Right ventricle myocardium superior (tissue), 1 donor: Measurements from ENCODE around the gene ATXN1. TPM values are rescaled to one million over a fixed set of nuclear protein-coding genes. Genes with fewer than 3 reads are reported as not detected.

ENCODE experiments used
- ATAC-seq: fragments of 200-7000 bp; cut with Tn5 transposase; one replicate; pipeline ENCODE4 v1.9.1; 2020; ENCODE audit warnings: mild to moderate bottlenecking; ENCODE audit not compliant: poor library complexity
- DNase-seq: peaks from one replicate; pipeline ENCODE4 v3.0.0-alpha.2; 2020
- intact Hi-C: fragments of 100-400 bp; cut with DNase I; formaldehyde crosslinking; loops from one replicate; pipeline ENCODE4 v1.11.2; 2022
- total RNA-seq: library from RNA; stranded (reverse); fragmentation: NEBNext Ultra II Directional; extraction: Animal tissue kit (Norgen Biotek cat#: 25700); gene quantifications from one replicate; pipeline ENCODE4 v1.2.1, GENCODE V29; 2021
- donor health status: DM: no; HTN: yes; CAD: no; lungs with severe emphysema.

The ATXN1 gene
- total RNA-seq, 1 donor from 2014 or later: 36.1 TPM

DNA sequence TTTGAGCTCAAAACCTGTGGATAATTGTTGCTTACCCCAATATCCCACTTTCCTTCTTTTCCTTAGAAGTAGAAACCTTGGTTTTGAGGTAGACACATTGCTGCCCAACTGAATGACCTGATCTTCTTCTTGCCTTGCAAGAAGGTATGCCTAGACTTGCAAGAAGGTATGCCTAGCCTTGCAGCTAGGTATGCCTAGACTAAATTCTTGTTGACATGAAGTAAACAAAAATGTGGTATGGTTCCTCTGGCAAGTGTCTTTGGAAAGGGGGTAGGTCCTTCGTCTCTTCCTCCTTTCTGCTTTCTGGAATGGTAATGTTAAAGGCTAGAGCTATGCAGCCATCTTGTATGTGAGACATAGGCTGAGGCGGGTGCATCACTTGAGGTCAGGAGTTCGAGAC is 393.7 kb downstream of the ATXN1 start:
- ATAC-seq (no peak), DNase-seq (no peak)
- intact Hi-C loops: no loop called here

DNA sequence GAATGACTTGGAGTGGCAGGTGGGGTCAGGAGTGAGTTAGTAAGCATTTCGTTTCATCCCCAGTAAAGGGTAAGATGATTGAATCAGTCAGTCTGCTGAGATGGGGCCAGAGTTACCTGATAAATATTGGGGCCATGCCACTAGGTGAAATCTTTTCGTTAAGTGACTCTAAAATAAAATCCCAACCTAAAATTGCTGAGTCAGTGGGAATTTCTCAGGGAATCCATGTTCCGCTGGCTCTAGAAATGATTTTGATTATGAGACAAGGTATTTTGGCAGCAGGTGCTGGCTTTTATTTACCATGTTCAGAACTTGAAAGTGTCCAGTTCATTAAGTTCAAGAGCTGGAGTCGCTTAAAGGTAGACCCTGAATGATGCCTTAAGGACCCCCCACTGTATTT is 397.5 kb downstream of the ATXN1 start:
- no peak for DNase-seq

DNA sequence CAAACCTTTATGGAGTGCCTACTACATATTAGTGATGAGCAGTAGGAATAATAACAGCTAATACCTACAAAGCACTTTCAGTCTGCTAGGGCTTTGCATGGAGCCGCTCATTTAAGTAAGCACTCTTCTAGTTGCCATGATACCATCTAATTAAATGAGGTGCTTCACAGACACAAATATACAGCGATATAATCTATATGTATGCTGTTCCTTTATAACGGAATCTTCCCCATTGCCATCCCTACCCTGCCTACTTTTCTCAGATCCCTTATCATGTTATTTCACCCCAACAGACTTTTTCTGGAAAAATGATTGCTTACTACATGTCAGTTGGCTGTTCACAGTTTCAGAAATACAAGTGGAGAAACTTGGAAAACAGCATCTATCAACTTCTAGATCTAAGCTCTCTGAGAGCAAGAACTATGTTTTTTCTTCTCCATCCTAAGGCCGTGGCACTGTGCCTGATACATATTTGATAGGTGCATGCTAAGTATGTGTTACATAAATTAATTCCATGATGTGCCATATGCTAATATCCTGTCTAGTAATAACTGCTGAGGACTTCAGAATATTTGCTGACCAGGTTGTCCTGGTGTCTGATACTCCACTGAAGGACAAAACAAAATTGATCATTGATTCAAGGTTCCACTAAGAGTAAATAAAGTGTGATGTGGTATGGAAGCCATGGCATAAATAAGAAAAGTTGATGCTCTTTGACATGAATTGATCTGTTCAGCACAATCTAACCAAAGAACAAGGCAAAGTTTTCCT is 398.3 kb downstream of the ATXN1 start:
- intact Hi-C loops: no loop called here
- ATAC-seq: no peak
- DNase-seq: no peak

More for the DNA sequence above, 397.5 kb downstream of the ATXN1 start:
- intact Hi-C loops: no loop called here
- ATAC-seq: no peak

DNA sequence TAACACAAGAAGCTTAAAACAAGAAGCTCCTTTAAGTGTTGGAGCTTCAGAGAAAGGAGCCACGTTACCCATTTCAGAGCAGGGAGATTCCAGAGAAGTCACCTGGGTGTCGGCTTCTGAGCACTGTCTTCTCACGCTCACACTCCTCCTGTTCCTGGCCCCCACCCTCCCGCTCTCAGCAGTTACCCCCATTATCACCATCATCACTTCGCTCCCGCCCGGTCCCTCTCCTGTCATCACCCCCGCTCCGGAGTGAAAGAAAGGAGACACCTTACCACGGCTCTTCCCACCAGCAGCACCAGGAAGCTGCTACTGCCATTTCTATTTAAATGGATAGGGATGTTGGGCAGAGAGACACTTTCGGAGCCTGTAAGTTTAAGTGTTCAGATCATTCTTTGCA is 399.0 kb downstream of the ATXN1 start:
- DNase-seq: no peak
- intact Hi-C loops: no loop called here
- ATAC-seq: no peak

DNA sequence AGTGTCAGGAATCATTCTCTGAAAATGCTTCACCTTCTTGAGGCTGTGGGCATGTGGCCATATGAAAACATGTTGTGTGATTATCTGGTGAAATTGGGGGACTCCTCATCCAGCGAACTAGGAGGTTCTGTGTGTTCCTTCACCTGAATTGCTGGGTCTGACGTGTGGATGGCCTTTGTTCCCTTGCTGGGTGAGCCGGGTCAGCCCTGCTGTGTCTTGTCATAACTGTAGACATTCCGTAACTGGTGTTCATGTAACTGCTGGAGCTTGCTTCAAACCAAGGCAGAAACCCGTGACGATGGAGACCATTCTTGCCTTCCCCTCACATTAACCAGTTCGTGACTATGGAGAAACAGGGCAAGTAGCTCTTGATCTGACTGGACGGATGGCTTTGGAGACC is 399.4 kb downstream of the ATXN1 start:
- intact Hi-C loops: no loop called here
- no peak for DNase-seq
- no peak for ATAC-seq

DNA sequence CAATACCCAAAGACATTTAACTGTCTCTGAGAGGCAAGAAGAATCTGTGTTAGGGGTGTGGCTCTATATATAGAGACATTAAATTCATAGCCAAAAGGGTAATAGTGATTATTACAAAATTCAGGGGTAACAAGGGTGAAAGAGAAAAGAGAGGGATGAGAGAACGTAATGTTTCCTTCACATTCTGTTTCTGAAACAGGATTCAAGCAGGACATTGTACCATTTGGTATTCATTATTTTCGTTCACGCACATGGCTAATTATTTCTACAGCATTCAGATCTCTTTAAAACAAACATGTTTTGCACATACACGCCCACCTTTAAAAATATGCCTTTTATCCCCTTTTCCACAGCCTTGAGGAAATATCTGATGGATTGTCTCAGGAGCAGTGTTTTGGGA is 400.1 kb downstream of the ATXN1 start:
- no peak for ATAC-seq

DNA sequence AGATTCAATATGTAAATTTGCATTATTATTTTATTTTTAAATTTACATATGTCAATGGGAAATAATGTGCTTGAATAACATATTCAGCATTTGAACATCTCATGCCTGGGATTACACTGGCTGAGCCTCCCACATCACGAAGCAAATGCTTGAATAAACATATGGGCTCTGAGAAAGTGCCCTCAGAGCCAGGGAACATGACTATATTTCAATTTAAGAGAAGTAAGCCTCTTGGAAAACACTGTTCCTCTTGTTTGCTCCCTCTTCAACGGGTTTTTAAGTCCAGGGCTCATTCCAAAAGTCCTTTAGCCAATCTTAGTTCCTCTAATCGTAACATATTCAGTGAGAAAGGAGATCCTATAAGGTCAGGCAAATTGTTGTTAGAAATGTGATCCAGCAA is 400.9 kb downstream of the ATXN1 start:
- no peak for ATAC-seq
- intact Hi-C loops: no loop called here
- DNase-seq: no peak

More for the DNA sequence above, 400.1 kb downstream of the ATXN1 start:
- DNase-seq: no peak
- intact Hi-C loops: no loop called here

DNA sequence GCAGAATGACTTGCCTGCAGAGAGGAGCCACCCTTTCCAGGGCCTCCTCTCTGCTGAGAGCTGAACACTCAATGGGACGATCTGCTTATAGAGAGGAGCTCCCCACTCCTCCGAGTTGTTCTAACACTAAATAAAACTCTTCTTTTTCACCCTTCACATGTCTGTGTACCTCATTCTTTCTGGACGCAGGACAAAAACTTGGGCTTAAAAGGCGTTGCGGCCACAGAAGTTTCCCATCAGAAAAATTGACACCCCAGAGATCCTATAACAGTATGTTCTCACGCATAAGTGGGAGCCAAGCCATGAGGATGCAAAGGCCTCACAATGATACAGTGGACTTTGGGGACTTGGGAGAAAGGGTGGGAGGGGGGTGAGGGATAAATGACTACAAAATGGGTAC is 401.7 kb downstream of the ATXN1 start:
- no peak for ATAC-seq
- DNase-seq: no peak
- intact Hi-C loops: no loop called here

DNA sequence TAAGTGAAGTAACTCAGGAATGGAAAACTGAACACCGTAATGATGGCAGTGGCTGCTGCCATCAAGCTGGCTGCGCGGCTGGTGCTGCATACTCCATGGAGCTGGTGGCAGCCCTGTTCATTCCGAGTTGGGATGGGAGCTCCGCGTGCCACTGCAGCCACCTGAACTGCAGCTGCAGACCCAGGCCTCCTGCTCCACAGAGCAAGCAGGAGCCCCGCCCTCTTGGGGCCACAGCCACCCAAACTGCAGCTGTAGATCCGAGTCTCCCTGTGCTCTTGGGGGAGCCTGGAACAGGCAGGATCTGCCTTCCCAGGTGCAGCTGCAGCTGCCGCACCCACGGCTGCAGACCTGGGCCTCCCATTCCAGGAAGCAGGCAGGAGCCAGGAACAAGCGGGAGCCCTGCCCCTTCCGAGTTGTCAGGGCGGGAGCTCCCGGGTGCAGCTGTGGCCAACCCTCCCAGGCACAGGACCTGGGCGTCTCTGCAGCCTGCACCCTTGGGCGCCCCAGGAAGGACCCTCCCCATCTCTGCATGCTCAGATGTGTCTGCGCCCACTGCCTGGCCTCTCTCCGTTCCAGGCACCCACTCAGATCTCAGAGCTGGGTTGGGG is 402.6 kb downstream of the ATXN1 start:
- DNase-seq (no peak), ATAC-seq (no peak)
- intact Hi-C loops: no loop called here

DNA sequence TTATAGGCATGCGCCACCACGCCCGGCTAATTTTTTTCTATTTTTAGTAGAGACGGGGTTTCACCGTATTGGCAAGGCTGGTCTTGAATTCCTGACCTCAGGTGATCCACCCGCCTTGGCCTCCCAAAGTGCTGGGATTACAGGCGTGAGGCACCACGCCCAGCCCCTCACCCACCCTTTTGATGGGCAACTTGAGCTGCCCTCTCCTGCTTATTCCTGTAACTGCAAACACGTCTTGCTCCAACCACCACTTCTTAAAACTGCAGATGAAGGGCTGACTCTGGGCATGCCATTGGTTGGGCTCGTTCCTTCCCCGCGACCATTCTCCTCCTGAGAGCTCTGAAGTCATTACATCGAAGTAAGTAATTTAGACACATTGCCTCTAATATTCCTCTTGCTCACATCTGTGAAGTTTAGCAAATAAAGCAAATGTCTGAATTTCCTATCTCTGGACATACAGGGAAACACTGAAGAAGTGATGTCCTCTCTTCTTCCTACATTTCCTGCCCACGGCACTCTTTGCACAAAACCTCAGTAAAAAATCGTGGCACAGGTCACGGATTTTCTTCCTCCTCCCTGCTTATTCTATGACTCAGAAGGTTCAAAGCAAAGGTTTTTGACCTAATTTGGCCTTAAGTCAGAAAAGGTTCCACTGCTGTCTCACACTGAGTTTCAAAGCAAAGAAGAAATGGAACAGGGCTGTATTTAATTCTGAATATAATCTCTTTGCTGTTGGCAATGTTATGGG is 405.4 kb downstream of the ATXN1 start:
- ATAC-seq: no peak
- intact Hi-C loops: no loop called here
- DNase-seq: no peak

DNA sequence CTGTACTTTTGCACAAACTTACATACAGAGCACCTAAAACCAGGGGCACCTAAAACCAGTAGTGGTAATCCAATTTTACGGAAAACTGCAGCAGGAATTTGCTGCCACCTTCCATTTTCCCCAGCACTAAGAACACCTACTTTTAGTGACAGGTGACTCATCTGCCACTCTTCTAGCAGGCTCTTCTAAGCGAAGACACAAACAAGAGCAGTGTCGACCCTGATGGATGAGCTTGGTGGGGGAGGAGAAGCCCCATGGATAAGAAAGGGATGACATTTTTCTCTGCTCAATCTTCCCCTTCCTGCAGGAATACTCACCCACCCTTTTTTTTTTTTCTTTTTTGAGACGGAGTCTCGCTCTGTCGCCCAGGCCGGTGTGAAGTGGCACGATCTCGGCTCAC is 406.0 kb downstream of the ATXN1 start:
- ATAC-seq: no peak
- intact Hi-C loops: no loop called here
- no peak for DNase-seq

DNA sequence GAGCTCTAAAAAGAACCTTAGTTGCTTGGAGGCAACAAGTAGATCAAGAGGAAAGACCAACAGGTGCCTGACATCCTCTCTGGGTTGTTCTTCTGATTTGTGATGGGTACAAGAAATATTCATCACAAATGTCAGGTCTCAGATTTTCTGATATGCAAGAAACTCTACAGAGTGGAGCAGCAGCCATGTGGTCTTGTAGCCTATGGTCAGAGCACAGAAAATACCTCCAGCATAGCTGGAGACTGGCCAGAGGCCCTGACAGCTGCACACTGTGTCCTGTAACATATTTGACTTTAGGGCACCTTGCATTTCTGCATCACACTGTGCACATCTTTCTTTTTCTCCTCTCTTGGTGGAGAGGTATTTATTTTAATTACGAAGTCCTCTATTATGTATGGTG is 406.6 kb downstream of the ATXN1 start:
- peak; percentile 51 for ATAC-seq
- intact Hi-C loops: no loop called here
- no peak for DNase-seq

DNA sequence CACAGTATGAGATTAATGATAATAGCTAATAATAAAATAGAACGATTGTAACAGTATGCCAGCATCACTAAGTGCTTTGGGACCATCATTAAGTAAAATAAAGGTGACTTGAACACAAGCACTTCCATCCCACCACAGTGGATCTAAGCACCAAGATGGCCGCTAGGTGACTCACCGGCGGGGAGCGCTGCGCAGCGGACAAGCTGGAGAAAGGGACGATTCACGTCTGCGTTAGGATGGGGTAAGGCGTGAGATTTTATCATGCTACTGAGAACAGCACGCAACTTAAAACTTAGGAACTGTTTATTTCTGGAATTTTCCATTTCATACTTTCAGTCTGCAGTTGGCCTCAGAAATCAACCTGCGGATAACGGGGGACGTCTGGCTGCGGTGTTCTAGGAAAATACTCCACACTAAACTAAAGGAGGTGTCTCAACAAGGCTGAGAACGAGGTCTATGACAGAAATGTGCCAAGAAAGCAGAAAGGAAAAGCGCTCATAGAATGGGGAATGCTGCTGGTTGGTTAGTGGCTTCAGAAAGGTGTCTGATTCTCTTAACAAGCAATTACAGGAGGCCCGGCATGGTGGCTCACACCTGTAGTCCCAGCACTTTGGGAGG is 408.3 kb downstream of the ATXN1 start:
- ATAC-seq: no peak
- no peak for DNase-seq
- intact Hi-C loops: no loop called here

DNA sequence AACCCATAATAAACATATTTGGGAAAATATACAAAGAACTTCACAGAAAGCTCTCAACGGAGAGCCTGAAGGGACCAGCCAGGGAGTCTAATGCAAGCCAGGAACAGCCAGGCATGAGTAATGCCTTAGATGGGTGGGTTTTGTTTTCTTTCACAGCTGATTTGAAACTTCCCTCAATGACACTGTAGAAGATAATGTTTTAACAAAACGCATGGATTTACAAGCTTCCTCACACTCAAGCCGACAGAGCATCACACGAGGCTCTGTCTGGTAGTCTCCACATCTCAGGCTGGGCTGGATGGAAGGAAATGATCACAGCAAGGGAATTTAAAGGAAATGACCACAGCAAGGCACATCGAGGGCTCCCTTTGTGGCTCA is 409.0 kb downstream of the ATXN1 start:
- DNase-seq: no peak
- intact Hi-C loops: no loop called here
- peak; percentile 64 for ATAC-seq

DNA sequence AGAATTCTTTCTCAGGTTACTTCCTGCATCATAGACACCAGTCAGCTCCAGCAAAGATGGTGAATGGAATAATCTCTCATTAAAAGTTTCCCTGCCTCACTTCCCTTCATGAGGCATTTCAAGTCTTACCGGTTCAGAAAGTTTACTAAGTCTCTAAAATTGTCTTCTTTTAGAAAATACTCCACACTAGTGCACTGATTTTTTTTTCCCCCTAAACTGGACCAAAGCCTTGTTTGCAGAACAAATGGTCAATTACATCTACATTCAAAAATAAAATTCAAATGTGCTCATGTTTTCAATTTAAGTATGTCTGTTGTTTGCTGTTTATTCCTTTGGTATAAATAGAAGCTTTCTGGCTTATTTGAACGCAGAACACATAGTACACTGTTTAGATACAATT is 411.7 kb downstream of the ATXN1 start:
- intact Hi-C loops: no loop called here
- no peak for DNase-seq
- no peak for ATAC-seq

DNA sequence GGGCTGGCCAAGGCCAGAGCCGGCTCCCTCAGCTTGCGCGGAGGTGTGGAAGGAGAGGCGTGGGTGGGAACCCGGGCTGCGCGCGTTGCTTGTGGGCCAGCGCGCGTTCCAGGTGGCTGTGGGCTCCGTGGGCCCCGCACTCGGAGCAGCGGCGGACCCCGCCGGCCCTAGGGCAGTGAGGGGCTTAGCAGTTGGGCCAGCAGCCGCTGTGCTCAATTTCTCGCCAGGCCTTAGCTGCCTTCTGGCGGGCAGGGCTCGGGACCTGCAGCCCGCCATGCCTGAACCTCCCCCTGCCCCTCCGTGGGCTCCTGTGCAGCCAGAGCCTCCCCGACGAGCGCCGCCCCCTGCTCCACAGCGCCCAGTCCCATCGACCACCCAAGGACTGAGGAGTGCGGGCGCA is 414.4 kb downstream of the ATXN1 start:
- ATAC-seq (no peak), DNase-seq (no peak)
- intact Hi-C loops: no loop called here

DNA sequence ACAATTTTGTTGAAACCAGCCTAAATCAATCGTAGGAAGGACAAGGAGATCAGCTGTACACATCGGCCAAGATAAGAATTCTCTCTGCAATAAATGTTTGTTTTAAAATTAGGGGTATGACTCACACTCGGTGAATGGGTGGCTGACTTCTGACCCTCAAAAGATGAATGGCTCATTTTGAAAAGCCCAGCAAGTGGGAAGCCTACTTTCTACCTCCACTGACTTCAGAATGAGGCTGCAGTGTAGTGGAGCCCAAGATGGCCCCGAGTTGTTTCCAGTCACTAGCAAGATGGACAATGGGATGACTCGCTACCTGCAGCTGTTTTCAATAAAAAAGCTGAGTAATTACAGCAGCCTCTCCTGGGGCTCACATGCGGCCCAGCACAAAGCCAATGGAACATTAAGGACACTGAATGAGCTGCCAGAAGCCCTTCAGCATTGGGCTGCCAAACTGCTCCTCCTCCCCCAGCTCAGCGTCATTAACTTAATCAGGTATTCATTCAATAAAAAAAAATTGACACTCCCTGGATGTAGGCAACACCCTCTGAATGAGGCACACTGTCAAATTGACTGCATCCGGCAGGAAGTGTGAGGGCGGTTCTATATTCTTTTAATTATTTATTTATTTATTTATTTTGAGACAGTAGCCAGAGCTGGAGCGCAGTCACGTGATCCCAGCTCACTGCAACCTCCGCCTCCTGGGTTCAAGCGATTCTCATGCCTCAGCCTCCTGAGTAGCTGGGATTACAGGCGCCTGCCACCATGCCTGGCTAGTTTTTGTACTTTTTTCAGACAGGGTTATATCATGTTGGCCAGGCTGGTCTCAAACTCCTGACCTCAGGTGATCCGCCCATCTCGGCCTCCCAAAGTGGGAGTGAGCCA is 415.6 kb downstream of the ATXN1 start:
- ATAC-seq: peak; percentile 47
- intact Hi-C loops: no loop called here
- DNase-seq: no peak

DNA sequence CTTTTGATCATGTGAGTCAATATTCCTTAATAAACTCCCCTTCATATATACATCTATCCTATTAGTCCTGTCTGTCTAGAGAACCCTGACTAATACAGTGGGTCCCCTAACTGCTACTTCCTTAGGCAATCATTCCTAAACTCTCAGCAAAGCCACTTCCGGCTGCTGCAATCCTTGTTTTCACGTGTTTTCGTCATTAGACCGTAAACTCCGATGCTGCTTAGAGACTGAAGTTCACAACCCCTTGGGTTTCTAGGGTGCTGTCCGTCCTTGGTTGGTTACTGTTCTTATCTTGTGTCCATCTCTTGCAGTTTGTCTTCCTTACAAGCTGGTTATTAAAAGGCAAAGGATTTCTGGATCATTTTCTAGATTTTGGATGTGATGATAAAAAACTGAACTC is 416.5 kb downstream of the ATXN1 start:
- no peak for DNase-seq
- intact Hi-C loops: no loop called here

DNA sequence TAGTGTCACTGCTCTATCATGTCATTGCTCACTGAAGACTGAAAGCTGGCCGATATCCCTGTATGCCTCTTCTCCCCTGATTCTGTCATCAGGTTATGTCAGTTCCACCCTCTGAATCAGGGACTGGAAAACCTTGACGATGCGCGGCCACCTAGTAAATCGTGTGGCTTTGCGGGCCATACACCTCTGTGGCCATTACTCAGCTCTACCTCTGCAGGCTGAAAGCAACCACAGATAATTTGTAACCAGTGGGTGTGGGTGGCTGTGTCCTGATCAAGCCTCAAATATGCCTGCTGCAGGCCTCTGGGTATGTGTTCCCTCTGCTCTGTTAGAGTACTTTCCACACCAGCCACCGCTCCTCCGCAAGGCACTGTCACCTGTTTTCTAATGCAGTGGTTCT is 417.7 kb downstream of the ATXN1 start:
- DNase-seq: no peak
- intact Hi-C loops: no loop called here
- no peak for ATAC-seq

More for the DNA sequence above, 416.5 kb downstream of the ATXN1 start:
- ATAC-seq: no peak
